Gastroesophageal sphincter (tissue), 4 donors: ENCODE data around the gene TMEM100. TPM values are rescaled to one million over a fixed set of nuclear protein-coding genes. Genes with fewer than 3 reads are reported as not detected.

Experiments
- ATAC-seq: fragments of 150-250 bp; one replicate; pipeline ENCODE4 v1.9.1; 2016; ENCODE audit warnings: mild to moderate bottlenecking, moderate library complexity
- H3K27ac ChIP-seq, 4 donors: fragments of 200-600 bp; sonication (generic) in 3 of 4; 1 replicate in 3 of 4; 2 replicates in 1 of 4; pipeline ENCODE4 v1.5.1; 2016 to 2019
- H3K27me3 ChIP-seq: fragments of 200-600 bp; sonication (generic); one replicate; pipeline ENCODE4 v1.5.1; 2019
- H3K36me3 ChIP-seq, 2 donors: fragments of 200-600 bp; sonication (generic); one replicate each; pipeline ENCODE4 v1.5.1; 2019; ENCODE audit warnings: control low read depth in 1 of 2
- H3K4me1 ChIP-seq, 3 donors: fragments of 200-600 bp; sonication (generic); 1 replicate in 2 of 3; 2 replicates in 1 of 3; pipeline ENCODE4 v1.5.1; 2016 to 2019; ENCODE audit warnings: control low read depth in 2 of 3
- H3K4me3 ChIP-seq, 2 donors: fragments of 200-600 bp; sonication (generic); one replicate each; pipeline ENCODE4 v1.5.1; 2019; ENCODE audit warnings: mild to moderate bottlenecking in 1 of 2, moderate library complexity in 1 of 2
- H3K9me3 ChIP-seq, 3 donors: fragments of 200-600 bp; sonication (generic); one replicate each; pipeline ENCODE4 v1.5.1; 2017 to 2019; ENCODE audit warnings: control low read depth in 2 of 3
- EP300 ChIP-seq: sonication (generic); formaldehyde crosslinking; IDR thresholded peaks from one replicate; pipeline ENCODE4 v1.6.1; 2017; ENCODE audit warnings: antibody characterized with exemption, mild to moderate bottlenecking
- POLR2A ChIP-seq, 2 donors: fragments of 450-650 bp; IDR thresholded peaks; one replicate each; pipeline ENCODE4 v1.6.1; 2017; ENCODE audit warnings: antibody characterized with exemption in 2 of 2, mild to moderate bottlenecking in 2 of 2, moderate library complexity in 1 of 2
- POLR2AphosphoS5 ChIP-seq: sonication (generic); formaldehyde crosslinking; IDR thresholded peaks from one replicate; pipeline ENCODE4 v1.6.1; 2017; ENCODE audit warnings: antibody characterized with exemption
- WGBS, 2 donors: methylation state at CpG; one replicate each; pipeline ENCODE4 v1.1.5; 2018; ENCODE audit warnings: low coverage in 1 of 2; 5-methylcytosine and 5-hydroxymethylcytosine counted together
- total RNA-seq, 4 donors: library from RNA; depleted of rRNA; stranded (reverse); fragments of >200 nt; gene quantifications; one replicate each; pipeline ENCODE4 v1.1.0, GENCODE V29; 2016
- TF ChIP-seq, protein P1 (sequence below), 4 experiments: fragments of 200-600 bp in 2 of 4; fragments of 450-650 bp in 2 of 4; sonication (generic) in 1 of 4; IDR thresholded peaks; one replicate each; pipeline ENCODE4 v1.5.1; 2017 to 2019; ENCODE audit warnings: antibody characterized with exemption in 4 of 4, mild to moderate bottlenecking in 2 of 4, moderate library complexity in 2 of 4

TMEM100 gene
- total RNA-seq, 4 donors from 2014 or later = 3.7 to 63.8 (median 10.4) TPM

DNA sequence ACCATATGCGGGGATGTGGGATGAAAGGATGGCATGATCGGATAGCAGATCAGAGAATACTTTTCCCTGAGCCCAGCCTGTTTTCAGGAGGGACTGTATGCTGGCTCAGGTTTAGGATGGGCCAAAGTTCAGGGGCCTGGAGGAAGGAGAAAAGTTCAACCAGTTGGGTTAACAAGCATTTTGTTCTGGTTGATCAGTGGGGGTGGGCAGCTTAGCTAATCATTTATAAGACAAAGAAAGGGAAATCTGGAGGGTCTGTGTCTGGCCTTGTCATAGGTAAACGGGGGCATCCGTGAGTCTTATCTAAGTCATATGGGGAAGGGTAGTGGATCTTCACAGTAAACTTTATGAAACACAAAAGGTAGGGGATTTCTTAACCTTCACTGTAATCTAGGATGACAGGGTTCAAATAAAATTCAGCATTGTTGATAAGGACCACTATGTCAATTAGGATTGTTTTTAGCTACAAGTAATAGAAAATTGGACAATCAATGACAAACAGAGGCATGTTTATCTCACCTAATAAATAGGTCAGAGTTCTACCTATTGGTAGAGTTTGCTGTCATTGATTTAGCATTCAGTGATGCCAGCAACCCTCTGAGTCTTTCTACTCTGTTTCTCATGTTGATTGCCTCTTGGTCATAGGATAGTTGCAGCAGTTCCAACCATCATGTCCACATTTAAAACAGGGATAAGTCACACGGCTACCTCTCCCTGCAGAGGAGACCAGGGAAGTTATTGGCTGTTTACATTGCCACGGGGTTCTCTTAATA, 39.6 kb upstream of the TMEM100 start:
- no peak overlapping the region for H3K4me3 ChIP-seq
- no peak overlapping the region for H3K27ac ChIP-seq
- peaks cover 0 to 42% (median 0%) of the 10 kb centered on the region in 3 donors for H3K4me1 ChIP-seq
- ATAC-seq = no peak
- H3K27me3 ChIP-seq = no peaks in the 10 kb centered on the region
- no peaks in the 10 kb centered on the region for H3K36me3 ChIP-seq
- no peak for TF ChIP-seq POLR2AphosphoS5
- no peak for TF ChIP-seq EP300
- TF ChIP-seq POLR2A (IDR thresholded peaks at IDR 0.05) = no peak
- TF ChIP-seq, protein P1, sequence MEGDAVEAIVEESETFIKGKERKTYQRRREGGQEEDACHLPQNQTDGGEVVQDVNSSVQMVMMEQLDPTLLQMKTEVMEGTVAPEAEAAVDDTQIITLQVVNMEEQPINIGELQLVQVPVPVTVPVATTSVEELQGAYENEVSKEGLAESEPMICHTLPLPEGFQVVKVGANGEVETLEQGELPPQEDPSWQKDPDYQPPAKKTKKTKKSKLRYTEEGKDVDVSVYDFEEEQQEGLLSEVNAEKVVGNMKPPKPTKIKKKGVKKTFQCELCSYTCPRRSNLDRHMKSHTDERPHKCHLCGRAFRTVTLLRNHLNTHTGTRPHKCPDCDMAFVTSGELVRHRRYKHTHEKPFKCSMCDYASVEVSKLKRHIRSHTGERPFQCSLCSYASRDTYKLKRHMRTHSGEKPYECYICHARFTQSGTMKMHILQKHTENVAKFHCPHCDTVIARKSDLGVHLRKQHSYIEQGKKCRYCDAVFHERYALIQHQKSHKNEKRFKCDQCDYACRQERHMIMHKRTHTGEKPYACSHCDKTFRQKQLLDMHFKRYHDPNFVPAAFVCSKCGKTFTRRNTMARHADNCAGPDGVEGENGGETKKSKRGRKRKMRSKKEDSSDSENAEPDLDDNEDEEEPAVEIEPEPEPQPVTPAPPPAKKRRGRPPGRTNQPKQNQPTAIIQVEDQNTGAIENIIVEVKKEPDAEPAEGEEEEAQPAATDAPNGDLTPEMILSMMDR (IDR thresholded peaks at IDR 0.05) = no peak
- H3K9me3 ChIP-seq = no peaks in the 10 kb centered on the region
- WGBS, 2 donors = 86 to 100% methylated on average over 6 of the region's 6 CpGs

DNA sequence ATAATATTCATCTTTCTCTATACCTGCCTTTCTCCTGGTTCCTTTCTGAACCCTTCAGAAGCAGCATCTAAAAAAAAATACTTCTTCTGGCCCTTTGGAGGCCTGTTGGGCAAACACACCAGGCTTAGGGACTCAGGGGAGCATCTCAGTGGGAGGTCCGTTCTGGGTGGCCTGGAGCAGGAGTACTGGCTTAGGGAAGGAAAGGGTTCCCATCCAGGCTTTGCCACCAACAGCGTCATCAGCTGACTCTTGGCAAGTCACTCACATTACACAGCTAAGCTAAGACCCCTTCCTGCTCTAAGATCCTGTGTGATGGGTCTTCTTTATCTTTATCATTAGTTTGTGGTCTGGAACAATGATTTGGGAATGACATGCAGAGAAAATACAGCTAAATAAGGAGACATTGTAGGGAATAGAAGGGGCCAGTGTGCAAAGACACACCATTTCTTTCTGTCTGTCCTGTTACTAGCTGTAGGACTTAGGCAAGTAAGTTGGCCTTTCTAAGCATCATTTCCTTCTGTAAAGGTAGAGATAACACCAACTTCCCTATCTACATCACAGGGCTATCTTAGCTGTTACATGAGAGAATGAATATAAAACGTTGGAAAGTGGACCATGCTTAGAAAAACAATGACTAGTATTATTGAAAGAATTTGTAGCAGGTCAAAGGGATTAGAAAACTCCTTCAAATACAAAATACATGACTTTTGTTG, 38.1 kb upstream of the TMEM100 start:
- peaks cover 0 to 42% (median 0%) of the 10 kb centered on the region in 3 donors for H3K4me1 ChIP-seq
- H3K27me3 ChIP-seq = no peaks in the 10 kb centered on the region
- H3K9me3 ChIP-seq = no peaks in the 10 kb centered on the region
- WGBS, 2 donors = 44 to 67% methylated on average over 1 to 2 of the region's 3 CpGs
- ATAC-seq = no peak
- H3K4me3 ChIP-seq = no peak overlapping the region
- H3K27ac ChIP-seq = no peak overlapping the region
- H3K36me3 ChIP-seq = no peaks in the 10 kb centered on the region
- TF ChIP-seq POLR2A (IDR thresholded peaks at IDR 0.05) (no peak), EP300 (no peak), POLR2AphosphoS5 (no peak)
- TF ChIP-seq, protein P1 (IDR thresholded peaks at IDR 0.05) = no peak

DNA sequence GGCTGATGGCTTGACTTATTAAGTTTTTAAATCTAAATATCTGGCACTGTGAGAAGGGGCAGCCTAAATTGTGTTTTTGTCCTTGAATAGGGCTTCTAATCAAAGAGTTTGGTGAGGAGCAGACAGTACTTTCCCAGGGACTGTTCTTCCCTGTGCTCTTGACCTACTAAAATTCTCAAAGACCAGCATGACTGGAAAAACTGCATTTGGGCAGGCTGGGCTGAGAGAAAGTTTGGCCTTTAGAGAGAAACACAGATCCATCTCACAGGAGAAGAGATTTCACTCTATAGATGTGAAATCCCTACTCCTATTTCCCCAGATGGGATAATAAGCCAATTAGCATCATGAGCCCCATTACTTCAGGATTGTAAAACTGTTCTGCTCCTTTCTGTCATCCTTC, 35.5 kb upstream of the TMEM100 start:
- H3K4me3 ChIP-seq = no peak overlapping the region
- no peak for ATAC-seq
- H3K27ac ChIP-seq = no peak overlapping the region
- H3K36me3 ChIP-seq = peaks cover 0 to 12% of the 10 kb centered on the region in 2 donors
- H3K27me3 ChIP-seq = no peaks in the 10 kb centered on the region
- H3K4me1 ChIP-seq = peaks cover 0 to 41% (median 0%) of the 10 kb centered on the region in 3 donors
- no peaks in the 10 kb centered on the region for H3K9me3 ChIP-seq
- TF ChIP-seq POLR2A (IDR thresholded peaks at IDR 0.05) = no peak
- no peak for TF ChIP-seq EP300
- no peak for TF ChIP-seq POLR2AphosphoS5
- TF ChIP-seq, protein P1 (IDR thresholded peaks at IDR 0.05) = no peak

DNA sequence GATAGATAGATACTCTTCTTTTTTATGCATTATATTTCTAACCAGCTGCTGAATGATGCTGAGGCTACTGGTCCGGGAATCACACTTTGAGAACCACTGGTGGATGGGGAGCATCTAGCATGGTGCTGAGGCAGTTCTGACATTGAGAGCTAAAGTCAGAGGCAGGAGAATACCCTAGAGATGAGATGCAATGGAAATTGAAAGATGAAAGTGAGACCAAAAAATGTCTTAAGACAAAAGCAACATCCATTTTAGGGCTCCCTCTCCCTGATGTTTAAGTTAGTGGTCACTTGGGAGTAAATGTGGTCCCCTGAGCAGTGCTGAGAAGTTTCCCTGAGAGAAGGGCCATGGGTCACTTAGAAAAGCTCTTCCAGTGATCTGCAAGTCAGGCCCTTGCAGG, 35.0 kb upstream of the TMEM100 start:
- WGBS, 2 donors = 100% methylated on average over 1 of the region's 1 CpG
- Histone ChIP-seq H3K4me1 (peaks cover 0 to 46% (median 0%) of the 10 kb centered on the region in 3 donors), H3K27ac (no peak overlapping the region)

More for the DNA sequence above, 35.0 kb upstream of the TMEM100 start:
- H3K36me3 ChIP-seq = peaks cover 0 to 12% of the 10 kb centered on the region in 2 donors
- TF ChIP-seq POLR2A (IDR thresholded peaks at IDR 0.05) (no peak), POLR2AphosphoS5 (no peak), EP300 (no peak)
- TF ChIP-seq, protein P1 (IDR thresholded peaks at IDR 0.05) = no peak
- H3K9me3 ChIP-seq = no peaks in the 10 kb centered on the region
- ATAC-seq = no peak
- no peaks in the 10 kb centered on the region for H3K27me3 ChIP-seq
- H3K4me3 ChIP-seq = no peak overlapping the region
